Natural killer cell (primary cell): Measurements from ENCODE around the gene PTPRM. TPM values are rescaled to one million over a fixed set of nuclear protein-coding genes. Genes with fewer than 3 reads are reported as not detected.

Source experiments
- ATAC-seq, 3 donors: fragments of 150-1000 bp in 2 of 3; fragments of 200-7000 bp in 1 of 3; cut with Tn5 transposase; 1 replicate in 1 of 3; 2 replicates in 2 of 3; pipeline ENCODE4 v1.10.0; 2021; ENCODE audit warnings: mild to moderate bottlenecking in 2 of 3, moderate library complexity in 2 of 3
- DNase-seq, 2 donors: peaks; one replicate each; pipeline versions ENCODE4 v3.0.0 to v3.0.0-alpha.2; 2013 to 2021; ENCODE audit warnings: mixed read lengths in 1 of 2
- H3K27ac ChIP-seq: one replicate; pipeline ENCODE4 v1.5.1; 2013; ENCODE audit warnings: mild to moderate bottlenecking, low read length
- H3K27me3 ChIP-seq: one replicate; pipeline ENCODE4 v1.6.1; 2013; ENCODE audit warnings: low read length; ENCODE audit not compliant: control insufficient read depth, insufficient read depth
- H3K36me3 ChIP-seq: one replicate; pipeline ENCODE4 v1.6.1; 2013; ENCODE audit warnings: low read length; ENCODE audit not compliant: control insufficient read depth, insufficient read depth
- H3K4me1 ChIP-seq: one replicate; pipeline ENCODE4 v1.6.1; 2013; ENCODE audit warnings: low read length; ENCODE audit not compliant: control insufficient read depth, insufficient read depth
- H3K4me3 ChIP-seq: one replicate; pipeline ENCODE4 v1.5.1; 2013; ENCODE audit warnings: low read length
- H3K9me3 ChIP-seq: one replicate; pipeline ENCODE4 v1.6.1; 2013; ENCODE audit warnings: low read length; ENCODE audit not compliant: control insufficient read depth, insufficient read depth
- H3K27ac Mint-ChIP-seq, 2 donors: one replicate each; pipeline ENCODE4 v1.8.0; 2022; ENCODE audit warnings: mild to moderate bottlenecking in 2 of 2, mixed read lengths in 2 of 2, moderate library complexity in 1 of 2
- H3K27me3 Mint-ChIP-seq, 2 donors: one replicate each; pipeline ENCODE4 v1.8.0; 2022; ENCODE audit warnings: low read depth in 2 of 2, mixed read lengths in 2 of 2
- H3K36me3 Mint-ChIP-seq: one replicate; pipeline ENCODE4 v1.8.0; 2022; ENCODE audit warnings: mixed read lengths
- H3K4me1 Mint-ChIP-seq, 2 donors: one replicate each; pipeline ENCODE4 v1.8.0; 2022; ENCODE audit warnings: mixed read lengths in 2 of 2
- H3K4me3 Mint-ChIP-seq: one replicate; pipeline ENCODE4 v1.8.0; 2022; ENCODE audit warnings: mild to moderate bottlenecking, moderate library complexity, mixed read lengths
- H3K9me3 Mint-ChIP-seq, 2 donors: one replicate each; pipeline ENCODE4 v1.8.0; 2022; ENCODE audit warnings: mixed read lengths in 2 of 2
- WGBS: methylation state at CpG from one replicate; pipeline ENCODE4 v1.1.7; 2013; ENCODE audit warnings: missing lambda C conversion rate; ENCODE audit not compliant: insufficient coverage; 5-methylcytosine and 5-hydroxymethylcytosine counted together
- intact Hi-C: fragments of 100-400 bp; cut with micrococcal nuclease; formaldehyde crosslinking; loops from one replicate; pipeline ENCODE4 v1.14.2; 2022
- total RNA-seq, 4 donors: library from RNA; stranded (reverse); fragments of 120-200 nt in 1 of 4; gene quantifications; one replicate each; pipeline versions ENCODE4 v1.2.3 to v1.2.4, GENCODE V29; 2013 to 2022
- TF ChIP-seq, protein P1 (sequence below): fragments of 200-600 bp; IDR thresholded peaks from one replicate; pipeline ENCODE4 v1.8.0; 2022; ENCODE audit warnings: antibody characterized with exemption

Gene PTPRM
- total RNA-seq, 3 donors from 2014 or later (not counting 1 experiment from before 2014, with no cell fraction given): 5.0 to 13.2 (median 12.1) TPM

DNA sequence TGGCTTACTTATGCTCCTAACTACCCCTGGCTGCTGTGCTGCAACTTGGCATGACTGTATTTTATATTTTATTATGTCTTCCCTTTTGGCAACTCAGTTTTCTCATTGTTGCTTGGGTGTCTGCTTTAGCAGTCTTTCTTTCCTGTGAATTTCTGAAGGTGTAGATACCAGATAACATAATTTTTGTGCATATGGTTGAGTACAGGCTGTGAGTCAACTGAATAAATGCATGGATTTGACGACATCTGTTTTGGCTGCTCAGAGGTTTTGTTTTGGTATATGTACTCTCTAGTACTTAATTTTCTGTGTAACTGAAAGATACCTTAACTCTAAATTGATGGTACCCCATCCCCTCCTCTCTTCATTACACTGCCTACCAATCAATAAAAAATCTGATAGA is 303.1 kb downstream of the PTPRM start:
- no CpG with 5 or more reads among the region's 1 CpG for WGBS
- intact Hi-C loops: no loop called here
- H3K4me1 Mint-ChIP-seq: no peaks in the 10 kb centered on the region
- no peak overlapping the region for H3K4me3 Mint-ChIP-seq
- H3K36me3 Mint-ChIP-seq: peaks cover 17% of the 10 kb centered on the region
- TF ChIP-seq, protein P1, sequence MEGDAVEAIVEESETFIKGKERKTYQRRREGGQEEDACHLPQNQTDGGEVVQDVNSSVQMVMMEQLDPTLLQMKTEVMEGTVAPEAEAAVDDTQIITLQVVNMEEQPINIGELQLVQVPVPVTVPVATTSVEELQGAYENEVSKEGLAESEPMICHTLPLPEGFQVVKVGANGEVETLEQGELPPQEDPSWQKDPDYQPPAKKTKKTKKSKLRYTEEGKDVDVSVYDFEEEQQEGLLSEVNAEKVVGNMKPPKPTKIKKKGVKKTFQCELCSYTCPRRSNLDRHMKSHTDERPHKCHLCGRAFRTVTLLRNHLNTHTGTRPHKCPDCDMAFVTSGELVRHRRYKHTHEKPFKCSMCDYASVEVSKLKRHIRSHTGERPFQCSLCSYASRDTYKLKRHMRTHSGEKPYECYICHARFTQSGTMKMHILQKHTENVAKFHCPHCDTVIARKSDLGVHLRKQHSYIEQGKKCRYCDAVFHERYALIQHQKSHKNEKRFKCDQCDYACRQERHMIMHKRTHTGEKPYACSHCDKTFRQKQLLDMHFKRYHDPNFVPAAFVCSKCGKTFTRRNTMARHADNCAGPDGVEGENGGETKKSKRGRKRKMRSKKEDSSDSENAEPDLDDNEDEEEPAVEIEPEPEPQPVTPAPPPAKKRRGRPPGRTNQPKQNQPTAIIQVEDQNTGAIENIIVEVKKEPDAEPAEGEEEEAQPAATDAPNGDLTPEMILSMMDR: no peak
- Histone ChIP-seq H3K27me3 (no peaks in the 10 kb centered on the region), H3K36me3 (no peaks in the 10 kb centered on the region), H3K27ac (no peak overlapping the region), H3K4me3 (no peak overlapping the region), H3K4me1 (no peaks in the 10 kb centered on the region), H3K9me3 (no peaks in the 10 kb centered on the region)
- H3K27ac Mint-ChIP-seq: no peak overlapping the region
- no peak for DNase-seq
- no peaks in the 10 kb centered on the region for H3K27me3 Mint-ChIP-seq
- no peak for ATAC-seq
- peaks cover 8 to 20% of the 10 kb centered on the region in 2 donors for H3K9me3 Mint-ChIP-seq

DNA sequence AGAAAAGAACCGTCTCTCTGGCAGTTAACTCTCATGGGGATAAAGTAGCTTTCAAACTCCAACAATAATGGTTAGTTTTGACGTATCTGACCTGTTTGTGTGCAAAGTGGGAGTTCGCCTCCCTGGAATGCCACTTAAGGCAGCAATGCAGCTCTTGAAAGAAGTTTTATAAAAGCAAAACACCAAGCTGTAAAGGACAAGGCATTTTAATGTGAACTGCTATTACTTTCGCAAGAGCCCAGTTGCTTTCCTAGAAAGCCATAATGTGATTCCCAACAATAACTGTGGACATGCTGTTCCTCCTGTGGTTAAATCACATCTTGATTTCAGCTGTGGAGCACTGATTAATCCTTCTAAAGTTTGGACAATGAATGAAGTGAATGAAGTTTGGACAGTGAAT is 303.7 kb downstream of the PTPRM start:
- peaks cover 14% of the 10 kb centered on the region for H3K36me3 Mint-ChIP-seq

DNA sequence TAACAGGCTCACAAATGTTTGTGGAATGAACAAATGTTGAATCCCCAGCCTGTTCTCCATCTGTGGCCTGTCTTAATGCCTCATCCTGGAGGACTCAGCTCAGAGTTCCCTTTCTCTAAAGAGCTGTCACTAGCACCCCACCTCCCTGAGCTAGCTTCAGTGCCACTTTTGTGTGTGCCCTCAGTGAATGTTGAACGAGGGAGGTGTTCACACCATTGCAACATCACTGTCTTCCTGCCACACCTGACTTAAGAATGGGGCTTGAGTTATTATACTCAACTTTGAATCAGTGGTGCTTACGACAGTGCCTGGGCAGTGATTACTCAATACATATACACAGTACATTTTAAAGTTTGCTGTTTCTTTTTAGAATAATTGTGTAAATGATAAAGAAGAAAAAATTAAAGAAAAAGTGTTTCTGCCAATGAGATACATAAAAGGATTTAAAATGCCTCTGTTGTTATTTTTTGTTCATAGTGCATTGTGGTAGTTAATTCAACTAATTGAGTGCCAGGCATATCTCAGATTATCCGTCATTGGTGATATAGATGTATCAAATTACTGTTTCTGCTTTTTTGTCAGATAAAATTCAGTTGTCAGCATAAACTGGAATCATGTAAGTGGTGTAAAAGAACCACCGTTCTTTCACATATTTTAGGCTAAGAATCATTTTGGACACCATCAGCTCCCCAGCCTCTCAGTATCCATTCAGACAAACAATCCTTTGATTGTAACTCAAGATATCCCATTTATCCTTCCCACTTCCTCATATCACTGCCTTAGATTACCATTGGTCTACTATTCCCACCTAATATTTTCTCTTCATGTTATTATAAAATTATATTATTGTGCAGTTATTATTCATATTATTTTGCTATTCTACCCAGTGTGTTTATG is 304.7 kb downstream of the PTPRM start:
- 92% methylated on average over 3 of the region's 4 CpGs for WGBS
- ATAC-seq (no peak), DNase-seq (no peak)
- Mint-ChIP-seq H3K9me3 (peaks cover 4 to 13% of the 10 kb centered on the region in 2 donors), H3K4me3 (no peak overlapping the region), H3K4me1 (no peaks in the 10 kb centered on the region), H3K36me3 (peaks cover 8% of the 10 kb centered on the region), H3K27ac (no peak overlapping the region), H3K27me3 (no peaks in the 10 kb centered on the region)
- intact Hi-C loops: no loop called here
- Histone ChIP-seq H3K27me3 (no peaks in the 10 kb centered on the region), H3K36me3 (no peaks in the 10 kb centered on the region), H3K9me3 (no peaks in the 10 kb centered on the region), H3K27ac (no peak overlapping the region), H3K4me1 (no peaks in the 10 kb centered on the region), H3K4me3 (no peak overlapping the region)
- TF ChIP-seq, protein P1: no peak

More for the DNA sequence above, 303.7 kb downstream of the PTPRM start:
- TF ChIP-seq, protein P1: no peak
- no peak for DNase-seq
- Histone ChIP-seq H3K4me1 (no peaks in the 10 kb centered on the region), H3K9me3 (no peaks in the 10 kb centered on the region), H3K27me3 (no peaks in the 10 kb centered on the region), H3K4me3 (no peak overlapping the region), H3K36me3 (no peaks in the 10 kb centered on the region), H3K27ac (no peak overlapping the region)
- peaks cover 8 to 21% of the 10 kb centered on the region in 2 donors for H3K9me3 Mint-ChIP-seq
- no peak overlapping the region for H3K4me3 Mint-ChIP-seq
- no peak overlapping the region for H3K27ac Mint-ChIP-seq
- intact Hi-C loops: no loop called here
- no peaks in the 10 kb centered on the region for H3K4me1 Mint-ChIP-seq
- no peak for ATAC-seq
- 94% methylated on average over 4 of the region's 4 CpGs for WGBS
- H3K27me3 Mint-ChIP-seq: no peaks in the 10 kb centered on the region
